Dendritic cell treated with granulocyte-macrophage colony-stimulating factor and Interleukin-4, amounts not matched to agents 40 ng/mL and 50 ng/mL, for 4 days (primary cell): ENCODE data around the gene PHETA1.

Experiments used
- H3K27ac Mint-ChIP-seq: one replicate; pipeline ENCODE4 v1.8.0; 2022; ENCODE audit warnings: mild to moderate bottlenecking, mixed read lengths
- H3K27me3 Mint-ChIP-seq: one replicate; pipeline ENCODE4 v1.8.0; 2022; ENCODE audit warnings: mild to moderate bottlenecking, mixed read lengths
- H3K36me3 Mint-ChIP-seq: one replicate; pipeline ENCODE4 v1.8.0; 2022; ENCODE audit warnings: low read depth, mixed read lengths
- H3K4me1 Mint-ChIP-seq: one replicate; pipeline ENCODE4 v1.8.0; 2022; ENCODE audit warnings: low read depth, mixed read lengths
- H3K4me3 Mint-ChIP-seq: one replicate; pipeline ENCODE4 v1.8.0; 2022; ENCODE audit warnings: mild to moderate bottlenecking, moderate library complexity, mixed read lengths
- H3K9me3 Mint-ChIP-seq: one replicate; pipeline ENCODE4 v1.8.0; 2022; ENCODE audit warnings: mixed read lengths
- intact Hi-C: fragments of 100-400 bp; cut with micrococcal nuclease; formaldehyde crosslinking; loops from one replicate; pipeline ENCODE4 v1.15.0; 2022

The PHETA1 gene, protein sequence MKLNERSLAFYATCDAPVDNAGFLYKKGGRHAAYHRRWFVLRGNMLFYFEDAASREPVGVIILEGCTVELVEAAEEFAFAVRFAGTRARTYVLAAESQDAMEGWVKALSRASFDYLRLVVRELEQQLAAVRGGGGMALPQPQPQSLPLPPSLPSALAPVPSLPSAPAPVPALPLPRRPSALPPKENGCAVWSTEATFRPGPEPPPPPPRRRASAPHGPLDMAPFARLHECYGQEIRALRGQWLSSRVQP

DNA sequence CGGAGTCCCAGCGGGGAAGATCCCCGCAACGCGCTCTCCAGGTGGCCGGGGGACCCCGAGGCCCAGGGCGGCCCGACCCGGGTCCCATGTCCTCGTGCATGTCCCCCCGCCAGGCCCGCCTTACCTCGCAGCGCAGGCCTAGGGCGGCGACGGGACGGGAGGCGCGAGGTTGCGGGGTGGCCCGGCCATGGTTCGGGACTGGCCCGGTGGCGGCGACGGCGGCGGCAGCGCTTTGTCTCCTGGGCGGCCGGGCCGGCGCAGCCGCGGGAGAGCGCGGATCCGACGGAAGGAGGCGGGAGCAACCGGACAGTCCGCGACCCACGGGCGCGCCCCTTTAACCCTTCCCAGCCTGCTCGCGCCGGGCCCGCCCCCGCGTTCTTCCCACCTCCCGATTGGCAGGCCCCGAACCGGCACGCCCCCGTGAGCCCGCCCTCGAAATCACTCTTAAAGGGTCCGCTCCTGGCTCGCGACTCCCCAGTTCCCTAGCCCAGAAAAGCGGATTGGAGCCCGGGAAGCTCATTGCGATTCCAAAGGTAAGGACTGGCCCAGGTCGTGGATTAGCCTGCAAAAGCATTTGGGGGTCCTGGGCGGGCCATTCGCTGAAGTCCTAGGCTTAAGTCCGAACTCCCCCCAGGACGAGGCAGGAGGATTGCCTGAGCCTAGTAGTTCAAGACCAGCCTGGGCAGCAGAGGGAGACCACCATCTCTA, at the start of gene PHETA1:
PHETA1 (minus strand) TSS at position 308 of the 708 bp plus-strand sequence. CDS start 5,668 bp downstream, outside the sequence.
- peak within 1 kb of the TSS; percentile 84 for H3K27ac Mint-ChIP-seq
- peaks cover 12% of the 10 kb centered on the region for H3K9me3 Mint-ChIP-seq
- intact Hi-C loops = no loop called here
- peak within 1 kb of the TSS; percentile 78 for H3K4me3 Mint-ChIP-seq
- peaks cover 63% of the 10 kb centered on the region for H3K4me1 Mint-ChIP-seq
- peaks cover 51% of the 10 kb centered on the region for H3K36me3 Mint-ChIP-seq
- H3K27me3 Mint-ChIP-seq = no peaks in the 10 kb centered on the region

DNA sequence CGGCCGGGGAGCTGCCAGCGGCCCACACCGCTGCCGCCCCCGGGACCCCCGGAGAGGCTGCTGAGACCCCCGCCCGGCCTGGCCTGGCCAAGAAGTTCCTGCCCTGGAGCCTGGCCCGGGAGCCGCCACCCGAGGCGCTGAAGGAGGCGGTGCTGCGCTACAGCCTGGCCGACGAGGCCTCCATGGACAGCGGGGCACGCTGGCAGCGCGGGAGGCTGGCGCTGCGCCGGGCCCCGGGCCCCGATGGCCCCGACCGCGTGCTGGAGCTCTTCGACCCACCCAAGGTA, 49.6 kb upstream of the PHETA1 start:
- Mint-ChIP-seq H3K36me3 (peaks cover 94% of the 10 kb centered on the region), H3K4me3 (no peak overlapping the region), H3K4me1 (peaks cover 50% of the 10 kb centered on the region), H3K27ac (no peak overlapping the region), H3K27me3 (no peaks in the 10 kb centered on the region), H3K9me3 (no peaks in the 10 kb centered on the region)
- intact Hi-C loops = no loop called here

DNA sequence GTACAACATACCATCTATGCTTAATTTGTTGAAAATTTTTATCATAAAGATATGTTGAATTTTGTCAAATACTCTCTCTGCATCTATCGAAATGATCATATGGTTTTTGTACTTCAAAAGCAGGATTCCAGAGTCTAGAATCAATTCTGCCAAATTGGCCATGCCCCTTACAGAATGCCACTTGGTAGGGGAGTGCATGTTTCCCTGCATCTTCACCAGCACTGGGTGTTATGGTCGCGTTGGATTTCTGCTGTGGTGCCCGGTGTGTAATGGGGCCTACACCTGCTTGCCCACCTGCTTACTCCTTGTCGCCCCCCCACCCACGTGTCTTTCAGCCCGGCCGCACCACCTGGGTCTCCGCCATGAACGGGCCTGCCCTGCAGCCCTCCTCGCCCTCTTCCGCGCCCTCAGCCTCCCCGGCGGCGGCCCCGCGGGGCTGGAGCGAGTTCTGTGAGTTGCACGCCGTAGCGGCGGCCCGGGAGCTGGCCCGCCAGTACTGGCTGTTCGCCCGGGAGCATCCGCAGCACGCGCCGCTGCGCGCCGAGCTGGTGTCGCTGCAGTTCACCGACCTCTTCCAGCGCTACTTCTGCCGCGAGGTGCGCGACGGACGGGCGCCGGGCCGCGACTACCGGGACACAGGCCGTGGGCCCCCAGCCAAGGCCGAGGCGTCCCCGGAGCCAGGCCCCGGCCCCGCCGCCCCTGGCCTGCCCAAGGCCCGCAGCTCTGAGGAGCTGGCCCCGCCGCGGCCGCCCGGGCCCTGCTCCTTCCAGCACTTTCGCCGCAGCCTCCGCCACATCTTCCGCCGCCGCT, 49.1 kb upstream of the PHETA1 start:
- no peak overlapping the region for H3K27ac Mint-ChIP-seq
- H3K4me3 Mint-ChIP-seq = no peak overlapping the region
- no peaks in the 10 kb centered on the region for H3K27me3 Mint-ChIP-seq
- H3K4me1 Mint-ChIP-seq = peaks cover 54% of the 10 kb centered on the region
- intact Hi-C loops = no loop called here
- H3K9me3 Mint-ChIP-seq = no peaks in the 10 kb centered on the region
- H3K36me3 Mint-ChIP-seq = peaks cover 96% of the 10 kb centered on the region

DNA sequence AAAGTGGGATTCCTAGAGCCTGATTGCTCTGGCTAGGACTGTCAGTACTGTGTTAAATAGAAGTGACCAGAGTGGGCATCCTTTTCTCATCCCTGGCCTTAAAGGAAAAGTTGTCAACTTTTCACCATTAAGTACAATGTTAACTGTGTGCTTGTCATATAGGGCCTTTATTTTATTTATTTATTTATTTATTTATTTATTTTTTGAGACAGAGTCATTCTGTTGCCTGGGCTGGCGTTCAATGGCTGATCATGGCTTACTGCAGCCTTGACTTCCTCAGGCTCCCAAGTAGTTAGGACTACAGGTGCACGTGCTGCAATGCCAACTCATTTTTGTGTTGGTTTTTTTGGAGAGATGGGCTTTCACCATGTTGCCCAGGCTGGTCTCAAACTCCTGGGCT, 48.4 kb upstream of the PHETA1 start:
- intact Hi-C loops = no loop called here
- Mint-ChIP-seq H3K4me1 (peaks cover 54% of the 10 kb centered on the region), H3K27ac (no peak overlapping the region), H3K27me3 (no peaks in the 10 kb centered on the region), H3K9me3 (no peaks in the 10 kb centered on the region), H3K4me3 (no peak overlapping the region), H3K36me3 (peaks cover 96% of the 10 kb centered on the region)

DNA sequence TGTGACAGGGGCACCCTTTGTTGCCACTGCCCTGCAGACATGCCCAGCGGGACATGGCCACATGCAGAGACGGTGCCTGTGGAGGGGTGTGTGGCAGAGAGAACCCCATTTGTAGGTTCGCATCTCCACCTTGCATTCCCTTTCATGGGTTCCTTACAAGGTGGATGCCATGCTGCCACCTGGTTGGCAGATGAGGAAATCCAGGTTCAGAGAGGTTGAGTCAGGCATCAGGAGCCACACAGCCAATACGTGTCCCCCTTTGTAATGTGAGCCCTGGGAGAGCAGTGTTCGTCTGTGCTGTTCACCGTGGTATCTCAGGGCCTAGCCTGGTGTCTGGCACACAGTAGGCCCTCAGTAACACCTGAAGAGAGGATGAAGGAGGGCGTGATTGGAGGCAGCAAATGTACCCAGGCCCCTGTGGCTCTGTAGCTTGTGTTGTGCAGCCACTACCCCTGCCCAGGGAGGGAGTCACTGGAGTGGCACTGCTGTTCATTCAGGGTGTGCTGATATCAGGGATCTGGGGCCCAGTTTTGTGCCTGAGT, 45.9 kb upstream of the PHETA1 start:
- no peaks in the 10 kb centered on the region for H3K27me3 Mint-ChIP-seq
- peak overlapping the region; percentile 26 for H3K27ac Mint-ChIP-seq
- intact Hi-C loops = no loop called here
- H3K9me3 Mint-ChIP-seq = no peaks in the 10 kb centered on the region
- H3K4me3 Mint-ChIP-seq = no peak overlapping the region
- peaks cover 66% of the 10 kb centered on the region for H3K4me1 Mint-ChIP-seq
- peaks cover 94% of the 10 kb centered on the region for H3K36me3 Mint-ChIP-seq

DNA sequence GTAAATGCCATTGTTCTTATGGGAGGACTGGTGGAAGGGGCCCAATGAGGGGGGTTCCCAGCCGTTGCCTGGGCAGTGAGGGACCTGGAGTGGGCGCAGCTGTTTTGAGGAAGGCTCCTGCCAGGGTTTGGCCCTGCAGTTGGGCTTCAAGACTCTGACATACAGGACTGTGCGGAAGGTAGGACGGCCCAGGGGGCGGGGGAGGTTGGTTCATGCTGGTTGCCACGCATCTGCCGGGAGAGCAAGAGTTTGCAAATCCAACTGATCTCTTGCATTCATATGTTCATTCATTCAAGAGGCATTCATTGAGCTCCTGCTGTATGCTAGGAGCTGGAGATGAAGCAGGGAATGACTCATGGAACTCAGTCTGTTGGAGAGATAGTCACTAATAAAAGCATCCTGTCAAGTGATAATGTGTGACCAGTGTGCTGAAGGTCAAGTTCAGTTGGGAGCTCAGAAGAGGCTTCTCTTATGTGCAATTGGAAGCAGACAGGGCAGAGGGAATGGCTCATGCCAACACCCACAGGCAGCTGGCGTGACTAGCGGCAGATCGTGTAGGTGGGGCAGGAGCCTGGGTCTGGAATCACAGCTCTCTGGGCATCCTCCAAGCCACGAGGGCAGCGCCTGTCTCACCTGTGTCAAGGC, 44.7 kb upstream of the PHETA1 start:
- H3K4me3 Mint-ChIP-seq = peak overlapping the region; percentile 55

GRCh38 chr12:111412830-111413441, 44.0 kb upstream of the PHETA1 start:
- Mint-ChIP-seq H3K9me3 (no peaks in the 10 kb centered on the region), H3K27ac (peak overlapping the region; percentile 61), H3K27me3 (no peaks in the 10 kb centered on the region), H3K4me3 (peak overlapping the region; percentile 55), H3K36me3 (peaks cover 94% of the 10 kb centered on the region), H3K4me1 (peaks cover 81% of the 10 kb centered on the region)
- intact Hi-C loops = no loop called here

More for the DNA sequence above, 44.7 kb upstream of the PHETA1 start:
- no peaks in the 10 kb centered on the region for H3K9me3 Mint-ChIP-seq
- intact Hi-C loops = no loop called here
- H3K4me1 Mint-ChIP-seq = peaks cover 74% of the 10 kb centered on the region
- H3K27me3 Mint-ChIP-seq = no peaks in the 10 kb centered on the region
- peak overlapping the region; percentile 61 for H3K27ac Mint-ChIP-seq
- peaks cover 94% of the 10 kb centered on the region for H3K36me3 Mint-ChIP-seq

GRCh38 chr12:111412007-111412829, 43.3 kb upstream of the PHETA1 start:
- no peaks in the 10 kb centered on the region for H3K9me3 Mint-ChIP-seq
- intact Hi-C loops = no loop called here
- H3K27ac Mint-ChIP-seq = peak overlapping the region; percentile 61
- peaks cover 97% of the 10 kb centered on the region for H3K36me3 Mint-ChIP-seq
- peaks cover 88% of the 10 kb centered on the region for H3K4me1 Mint-ChIP-seq
- H3K27me3 Mint-ChIP-seq = no peaks in the 10 kb centered on the region
- H3K4me3 Mint-ChIP-seq = peak overlapping the region; percentile 56

GRCh38 chr12:111411185-111411764, 42.4 kb upstream of the PHETA1 start:
- Mint-ChIP-seq H3K9me3 (no peaks in the 10 kb centered on the region), H3K36me3 (peaks cover 97% of the 10 kb centered on the region), H3K27ac (peak overlapping the region; percentile 93), H3K4me3 (peak overlapping the region; percentile 56), H3K27me3 (no peaks in the 10 kb centered on the region), H3K4me1 (peaks cover 83% of the 10 kb centered on the region)
- intact Hi-C loops = no loop called here

DNA sequence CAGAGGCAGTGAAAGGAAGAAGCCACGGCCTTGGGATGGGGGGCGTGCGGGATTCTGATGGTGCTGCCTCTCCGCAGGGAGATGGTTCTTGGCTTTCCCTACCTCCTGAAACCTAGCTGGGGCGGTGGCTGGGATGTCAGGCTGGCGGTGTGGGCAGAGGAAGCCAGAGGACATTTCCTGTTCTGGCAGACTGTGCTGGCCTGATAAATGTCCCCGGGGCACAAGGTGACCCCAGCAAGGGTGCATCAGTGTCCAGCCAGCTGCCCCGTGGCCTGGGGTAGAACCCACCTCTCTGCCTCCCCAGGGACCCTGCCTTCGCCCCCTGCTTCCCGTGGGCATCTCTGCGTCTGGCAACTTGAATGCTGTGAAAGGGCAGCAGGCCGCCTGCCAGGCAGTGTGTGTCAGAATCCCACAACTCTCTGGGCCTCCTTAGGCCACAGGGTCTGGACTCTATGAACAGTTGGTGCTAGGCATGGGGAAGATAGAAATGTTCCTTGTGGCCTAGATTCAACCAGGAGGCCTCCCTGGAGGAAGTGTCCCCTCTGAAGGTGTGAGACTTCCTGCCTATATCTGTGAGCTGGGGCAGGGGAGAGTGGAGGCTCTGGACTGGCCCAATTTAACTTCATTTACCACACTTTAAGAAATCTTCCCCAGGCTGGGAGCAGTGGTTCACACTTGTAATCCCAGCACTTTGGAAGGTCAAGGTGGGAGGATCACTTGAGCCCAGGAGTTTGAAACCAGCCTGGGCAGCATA, 41.7 kb upstream of the PHETA1 start:
- no peaks in the 10 kb centered on the region for H3K27me3 Mint-ChIP-seq
- H3K9me3 Mint-ChIP-seq = no peaks in the 10 kb centered on the region
- peak overlapping the region; percentile 74 for H3K4me3 Mint-ChIP-seq
- peak overlapping the region; percentile 93 for H3K27ac Mint-ChIP-seq
- intact Hi-C loops = no loop called here
- peaks cover 83% of the 10 kb centered on the region for H3K4me1 Mint-ChIP-seq
- peaks cover 94% of the 10 kb centered on the region for H3K36me3 Mint-ChIP-seq

DNA sequence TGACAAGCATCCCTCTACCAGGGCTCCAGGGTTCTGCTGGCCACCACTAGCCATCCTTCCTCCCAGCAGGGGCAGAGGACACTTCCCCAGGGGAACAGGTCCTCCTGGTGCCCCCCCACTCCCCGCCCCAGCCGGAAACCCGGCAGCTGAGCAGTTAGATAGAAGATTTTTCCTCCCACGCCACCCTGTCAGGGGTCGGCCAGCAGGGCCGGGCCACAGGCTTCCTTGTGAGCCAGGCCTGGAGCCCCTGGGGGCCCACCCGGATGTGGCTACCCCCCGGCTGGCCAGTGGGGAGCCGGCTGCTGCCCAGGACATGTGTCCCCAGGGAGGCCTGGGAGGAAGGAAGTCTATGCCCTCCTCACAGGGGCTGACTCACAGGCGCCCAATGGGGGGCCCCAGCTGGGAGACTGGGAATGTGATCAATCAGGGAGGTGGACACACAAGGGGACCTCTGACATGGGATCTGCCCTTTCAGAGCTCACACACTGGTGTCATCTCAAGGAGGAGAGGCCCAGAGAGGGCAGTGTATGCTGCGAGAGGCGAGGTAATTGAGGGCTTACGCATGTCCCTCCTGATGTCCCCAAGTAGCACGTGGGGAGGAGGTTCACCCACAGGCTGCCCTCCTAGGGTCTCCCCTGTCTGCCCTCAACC, 41.0 kb upstream of the PHETA1 start:
- H3K36me3 Mint-ChIP-seq = peaks cover 88% of the 10 kb centered on the region
- H3K27ac Mint-ChIP-seq = peak overlapping the region; percentile 93

GRCh38 chr12:111409403-111409779, 40.5 kb upstream of the PHETA1 start:
- H3K9me3 Mint-ChIP-seq = no peaks in the 10 kb centered on the region
- H3K27me3 Mint-ChIP-seq = no peaks in the 10 kb centered on the region
- peaks cover 80% of the 10 kb centered on the region for H3K4me1 Mint-ChIP-seq
- intact Hi-C loops = no loop called here
- peak overlapping the region; percentile 74 for H3K4me3 Mint-ChIP-seq
- H3K27ac Mint-ChIP-seq = peak overlapping the region; percentile 93
- H3K36me3 Mint-ChIP-seq = peaks cover 83% of the 10 kb centered on the region

More for the DNA sequence above, 41.0 kb upstream of the PHETA1 start:
- H3K4me3 Mint-ChIP-seq = peak overlapping the region; percentile 74
- peaks cover 80% of the 10 kb centered on the region for H3K4me1 Mint-ChIP-seq
- no peaks in the 10 kb centered on the region for H3K9me3 Mint-ChIP-seq
- no peaks in the 10 kb centered on the region for H3K27me3 Mint-ChIP-seq
- intact Hi-C loops = no loop called here
